Body of pancreas (tissue), 4 donors: ENCODE data around the gene FAM209A. TPM values are rescaled to one million over a fixed set of nuclear protein-coding genes. Genes with fewer than 3 reads are reported as not detected.
"Not testable (repeated sequence)": the region's sequence is repeated elsewhere in the genome, so short reads cannot be mapped to it uniquely, and the experiment has no call there.

Experiments
- ATAC-seq: fragments of 150-250 bp; one replicate; pipeline ENCODE4 v1.9.1; 2016
- DNase-seq, 4 donors: peaks; one replicate each; pipeline ENCODE4 v3.0.0-alpha.2; 2019
- H3K27ac ChIP-seq, 4 donors: fragments of 200-600 bp; sonication (generic); 1 replicate in 3 of 4; 2 replicates in 1 of 4; pipeline versions ENCODE4 v1.5.1 to v1.6.1; 2016 to 2019; ENCODE audit warnings: mild to moderate bottlenecking in 1 of 4, mixed read lengths in 1 of 4, moderate library complexity in 1 of 4
- H3K27me3 ChIP-seq, 2 donors: fragments of 200-600 bp; sonication (generic); one replicate each; pipeline ENCODE4 v1.6.0; 2016; ENCODE audit warnings: mild to moderate bottlenecking in 1 of 2
- H3K36me3 ChIP-seq, 2 donors: fragments of 200-600 bp; sonication (generic); replicated peaks in 1 of 2; 2 replicates each; pipeline ENCODE4 v1.5.1; 2016; ENCODE audit warnings: low read depth in 2 of 2; ENCODE audit not compliant: insufficient read depth in 1 of 2
- H3K4me1 ChIP-seq: fragments of 200-600 bp; sonication (generic); one replicate; pipeline ENCODE4 v1.6.0; 2016
- H3K4me3 ChIP-seq, 2 donors: fragments of 200-600 bp; sonication (generic); 1 replicate in 1 of 2; 2 replicates in 1 of 2; pipeline ENCODE4 v1.5.1; 2016 to 2019
- H3K9me3 ChIP-seq, 3 donors: fragments of 200-600 bp; sonication (generic); 1 replicate in 2 of 3; 2 replicates in 1 of 3; pipeline ENCODE4 v1.5.1; 2016
- CTCF ChIP-seq, 7 experiments: fragments of 450-650 bp in 4 of 7; fragments of 200-600 bp in 3 of 7; sonication (generic) in 3 of 7; IDR thresholded peaks; one replicate each; pipeline ENCODE4 v1.5.1; 2016 to 2019; ENCODE audit warnings: antibody characterized with exemption in 7 of 7
- POLR2A ChIP-seq, 3 donors: fragments of 450-650 bp; IDR thresholded peaks; one replicate each; pipeline ENCODE4 v1.6.1; 2016; ENCODE audit warnings: antibody characterized with exemption in 3 of 3, mild to moderate bottlenecking in 2 of 3
- WGBS, 2 donors: methylation state at CpG; one replicate each; pipeline ENCODE4 v1.1.5; 2017; 5-methylcytosine and 5-hydroxymethylcytosine counted together
- intact Hi-C: fragments of 100-400 bp; cut with DNase I; formaldehyde crosslinking; loops from one replicate; pipeline ENCODE4 v1.15.1; 2023
- total RNA-seq, 2 donors: library from RNA; depleted of rRNA; stranded (reverse); fragments of >200 nt; gene quantifications; one replicate each; pipeline ENCODE4 v1.1.0, GENCODE V29; 2016

FAM209A gene
- total RNA-seq, 2 donors from 2014 or later: not detected

GRCh38 chr20:56518126-56518525 is 6.4 kb upstream of the FAM209A start:
- no peak for DNase-seq
- Histone ChIP-seq H3K36me3 (peaks cover 21% of the 10 kb centered on the region in 2 donors), H3K4me1 (no peaks in the 10 kb centered on the region), H3K9me3 (peaks cover 0 to 24% (median 0%) of the 10 kb centered on the region in 3 donors), H3K27ac (no peak overlapping the region), H3K27me3 (no peaks in the 10 kb centered on the region), H3K4me3 (no peak overlapping the region)
- TF ChIP-seq POLR2A (IDR thresholded peaks at IDR 0.05) (no peak), CTCF (IDR thresholded peaks at IDR 0.05) (no peak)
- 96% methylated on average over 14 of the region's 14 CpGs for WGBS, 2 donors
- intact Hi-C loops: no loop called here
- no peak for ATAC-seq

- ATAC-seq (no peak), DNase-seq (no peak)
- Histone ChIP-seq H3K27me3 (no peaks in the 10 kb centered on the region), H3K4me3 (no peak overlapping the region), H3K27ac (no peak overlapping the region), H3K4me1 (no peaks in the 10 kb centered on the region), H3K36me3 (peaks cover 18 to 20% of the 10 kb centered on the region in 2 donors), H3K9me3 (peaks cover 0 to 24% (median 0%) of the 10 kb centered on the region in 3 donors)
- 94 to 99% methylated on average over 7 to 10 of the region's 10 CpGs for WGBS, 2 donors
- TF ChIP-seq POLR2A (IDR thresholded peaks at IDR 0.05) (no peak), CTCF (IDR thresholded peaks at IDR 0.05) (no peak)
- intact Hi-C loops: no loop called here
Measured at GRCh38 chr20:56518721-56519398, 5.7 kb upstream of the FAM209A start.

- Histone ChIP-seq H3K9me3 (peaks cover 0 to 24% (median 0%) of the 10 kb centered on the region in 3 donors), H3K4me1 (no peaks in the 10 kb centered on the region), H3K36me3 (peaks cover 17 to 19% of the 10 kb centered on the region in 2 donors), H3K27ac (no peak overlapping the region), H3K27me3 (no peaks in the 10 kb centered on the region), H3K4me3 (no peak overlapping the region)
- DNase-seq: no peak
- 98% methylated on average over 10 of the region's 10 CpGs for WGBS, 2 donors
- ATAC-seq: no peak
- intact Hi-C loops: no loop called here
- TF ChIP-seq POLR2A (IDR thresholded peaks at IDR 0.05) (no peak), CTCF (IDR thresholded peaks at IDR 0.05) (no peak)
Measured at GRCh38 chr20:56519551-56519950, 5.0 kb upstream of the FAM209A start.

- ATAC-seq (no peak), DNase-seq (no peak)
- 97 to 100% methylated on average over 7 to 10 of the region's 10 CpGs for WGBS, 2 donors
- Histone ChIP-seq H3K4me1 (no peaks in the 10 kb centered on the region), H3K9me3 (peaks cover 0 to 24% (median 0%) of the 10 kb centered on the region in 3 donors), H3K36me3 (peaks cover 17 to 19% of the 10 kb centered on the region in 2 donors), H3K27me3 (no peaks in the 10 kb centered on the region), H3K4me3 (no peak overlapping the region), H3K27ac (no peak overlapping the region)
- TF ChIP-seq POLR2A (IDR thresholded peaks at IDR 0.05): no peak
- TF ChIP-seq CTCF (IDR thresholded peaks at IDR 0.05): no peak
- intact Hi-C loops: no loop called here
Measured at GRCh38 chr20:56520180-56520579, 4.4 kb upstream of the FAM209A start.

GRCh38 chr20:56520746-56521354 is 3.7 kb upstream of the FAM209A start:
- H3K4me1 ChIP-seq, intact Hi-C loops, ATAC-seq, H3K27me3 ChIP-seq, H3K27ac ChIP-seq, H3K4me3 ChIP-seq, DNase-seq: not testable (repeated sequence)
- H3K9me3 ChIP-seq: peaks cover 0 to 24% (median 0%) of the 10 kb centered on the region in 3 donors
- 96 to 98% methylated on average over 13 of the region's 13 CpGs for WGBS, 2 donors
- peaks cover 17% of the 10 kb centered on the region in 2 donors for H3K36me3 ChIP-seq
